Measurements from ENCODE around the gene TMEM120B. TPM values are rescaled to one million over a fixed set of nuclear protein-coding genes. Genes with fewer than 3 reads are reported as not detected.

The TMEM120B gene
- total and polyA plus RNA-seq, 2 of the 13 experiments (the other 11 are each of a cell fraction or from before 2014, with no cell fraction given): 7.1 to 12.9 TPM

- 52% methylated on average over 6 of the region's 13 CpGs for WGBS (ENCODE audit: low lambda C conversion rate)
- intact Hi-C loops (cut with micrococcal nuclease; ENCODE audit: unreplicated experiment): no loop called here
- in situ Hi-C loops (cut with HindIII; ENCODE audit: extremely low pct_ligation_motif_present, low pct_unique_long_range_greater_than_20kb): no loop called here
- no TSS peak for BruUV-seq (replicated peaks)
- Histone ChIP-seq H3K27me3 (ENCODE audit: control insufficient read depth in 1 of 2, insufficient read depth in 2 of 2, low read length in 2 of 2) (no peaks in the 10 kb centered on the region), H3K4me2 (ENCODE audit: low read depth, low read length) (peak overlapping the region; percentile 72), H3K4me3 (replicated peaks in 1 of 3; ENCODE audit: insufficient read depth in 1 of 3, low read depth in 2 of 3, low read length in 3 of 3) (peak overlapping the region in 1 of 3 experiments; percentile 45; a peak in 2 of 6 replicates), H4K20me1 (ENCODE audit: insufficient read depth, low read length) (no peaks in the 10 kb centered on the region), H2AFZ (ENCODE audit: low read length) (no peak overlapping the region), H3K27ac (ENCODE audit: extremely low read length, insufficient read depth, low read length) (peak overlapping the region; percentile 69), H3K4me1 (ENCODE audit: insufficient read depth, low read length) (peaks cover 49% of the 10 kb centered on the region), H3K79me2 (ENCODE audit: insufficient read depth, low read length) (no peaks in the 10 kb centered on the region), H3K36me3 (replicated peaks in 1 of 2; ENCODE audit: control insufficient read depth in 1 of 2, insufficient read depth in 2 of 2, low read length in 2 of 2) (peaks cover 3 to 8% of the 10 kb centered on the region in 2 experiments; a peak in 4 of 5 replicates), H3K9me3 (ENCODE audit: low read length) (no peaks in the 10 kb centered on the region), H3K9ac (ENCODE audit: insufficient read depth, low read depth, low read length) (peak overlapping the region; percentile 59)
- DNase-seq (ENCODE audit: low spot score): no peak
- TF ChIP-seq SNAPC5 (CRISPR knock-in tag; IDR thresholded peaks at IDR 0.05; ENCODE audit: borderline replicate concordance): no peak
- no peak for TF ChIP-seq ZFP36 (IDR thresholded peaks at IDR 0.05; ENCODE audit: borderline replicate concordance, low read depth, low read length, partially characterized antibody)
- no peak for TF ChIP-seq POGK (CRISPR knock-in tag; conservative IDR thresholded peaks at IDR 0.05)
- TF ChIP-seq HNRNPL (IDR thresholded peaks at IDR 0.05; ENCODE audit: low read depth, low read length): 0 out of 2 replicates have a peak, but pooled peaks have one; percentile 25
- ATAC-seq: peak; percentile 9
- ChIA-PET POLR2A (interaction anchor here (1.2 to 2.4 kb wide), 5 partner anchors 9 to 61 kb away, joined by 3 to 15 read pairs (median 5); partner anchors contain the start of gene TMEM120B), CTCF (ENCODE audit: low intra/inter-chr PET ratio, low total read pairs) (no interaction called here)
- no peak for FAIRE-seq
Measured at GRCh38 chr12:121748218-121748570, 35.6 kb downstream of the TMEM120B start.
